Measurements from ENCODE around the gene FAF1. TPM values are rescaled to one million over a fixed set of nuclear protein-coding genes. Genes with fewer than 3 reads are reported as not detected.

The FAF1 gene
- total and polyA plus RNA-seq, 9 of the 15 experiments (the other 6 are each of a cell fraction or from before 2014, with no cell fraction given) = 48.7 to 225 (median 118) TPM

GRCh38 chr1:50542362-50542761 is 417.7 kb downstream of the FAF1 start:
- Histone ChIP-seq H3K36me3 (ENCODE audit: control insufficient read depth, insufficient read depth, low read length) (peaks cover 23% of the 10 kb centered on the region; the same call in 2 of the 3 replicates), H3K4me3 (no peak overlapping the region), H3K9me1 (ENCODE audit: control insufficient read depth, insufficient read depth, low read length) (no peaks in the 10 kb centered on the region), H3K27me3 (ENCODE audit: control insufficient read depth in 2 of 2, insufficient read depth in 2 of 2, low read length in 2 of 2) (no peaks in the 10 kb centered on the region), H3K27ac (ENCODE audit: extremely low read depth, low read depth, low read length) (no peak overlapping the region), H4K20me1 (replicated peaks; ENCODE audit: control insufficient read depth, insufficient read depth, low read length) (no peaks in the 10 kb centered on the region), H3K4me1 (replicated peaks in 1 of 2; ENCODE audit: control insufficient read depth in 2 of 2, insufficient read depth in 2 of 2, low read length in 2 of 2) (no peaks in the 10 kb centered on the region), H2AFZ (ENCODE audit: low read depth, low read length) (no peak overlapping the region), H3K79me2 (ENCODE audit: control insufficient read depth, insufficient read depth, low read length) (no peaks in the 10 kb centered on the region), H3K4me2 (ENCODE audit: insufficient read depth, low read length) (no peak overlapping the region), H3K9me3 (replicated peaks; ENCODE audit: control insufficient read depth, insufficient read depth, low read depth, low read length) (no peaks in the 10 kb centered on the region), H3K9ac (ENCODE audit: insufficient read depth in 1 of 2, low read depth in 2 of 2, low read length in 2 of 2) (no peak overlapping the region)
- ATAC-seq = no peak
- no TSS peak for BruUV-seq (replicated peaks)
- FAIRE-seq = no peak
- no peak for DNase-seq (ENCODE audit: extremely low read depth in 1 of 4, low spot score in 3 of 4)
- ChIA-PET CTCF (ENCODE audit: low intra/inter-chr PET ratio) (no interaction called here), POLR2A (no interaction called here)
- in situ Hi-C loops (cut with MboI) = no loop called here
- intact Hi-C loops (cut with micrococcal nuclease) = no loop called here
- no peak for TF ChIP-seq ZNF696 (CRISPR knock-in tag; conservative IDR thresholded peaks at IDR 0.05)
- no peak for TF ChIP-seq PYGO2 (tag; IDR thresholded peaks at IDR 0.05)
- TF ChIP-seq ZMIZ1 (IDR thresholded peaks at IDR 0.05; ENCODE audit: low read depth in 2 of 2, low read length in 2 of 2) = no peak
- TF ChIP-seq HMBOX1 (IDR thresholded peaks at IDR 0.05) = no peak
- TF ChIP-seq ZNF217 (CRISPR knock-in tag; IDR thresholded peaks at IDR 0.05) = no peak
- TF ChIP-seq TAF1 (IDR thresholded peaks at IDR 0.05; ENCODE audit: control insufficient read depth, extremely low read depth, insufficient read depth, low read length, severe bottlenecking) = no peak
- TF ChIP-seq CTCFL (IDR thresholded peaks at IDR 0.05; ENCODE audit: borderline replicate concordance, insufficient read depth, low read depth, low read length, poor library complexity, severe bottlenecking) = no peak
- no peak for TF ChIP-seq CREB1 (IDR thresholded peaks at IDR 0.05)
- no peak for TF ChIP-seq CREB1 (CRISPR knock-in tag; IDR thresholded peaks at IDR 0.05)
- TF ChIP-seq CAMTA2 (CRISPR knock-in tag; conservative IDR thresholded peaks at IDR 0.05) = no peak
- TF ChIP-seq PHB2 (IDR thresholded peaks at IDR 0.05; ENCODE audit: low read depth) = no peak
- no peak for TF ChIP-seq CBFA2T2 (conservative IDR thresholded peaks at IDR 0.05)
- no peak for TF ChIP-seq ZNF280B (CRISPR knock-in tag; IDR thresholded peaks at IDR 0.05)
- no peak for TF ChIP-seq ZNF75A (CRISPR knock-in tag; IDR thresholded peaks at IDR 0.05)

All from K562 (cell line).